GM19395 (cell line): ENCODE measurements around the gene HADH.
"Not testable (repeated sequence)": the region's sequence is repeated elsewhere in the genome, so short reads cannot be mapped to it uniquely, and the experiment has no call there.

Experiments used
- ATAC-seq: cut with Tn5 transposase; IDR thresholded peaks from one replicate; pipeline ENCODE4 v1.9.1; 2021; ENCODE audit warnings: mild to moderate bottlenecking, moderate library complexity; ENCODE audit not compliant: unreplicated experiment

HADH gene

DNA sequence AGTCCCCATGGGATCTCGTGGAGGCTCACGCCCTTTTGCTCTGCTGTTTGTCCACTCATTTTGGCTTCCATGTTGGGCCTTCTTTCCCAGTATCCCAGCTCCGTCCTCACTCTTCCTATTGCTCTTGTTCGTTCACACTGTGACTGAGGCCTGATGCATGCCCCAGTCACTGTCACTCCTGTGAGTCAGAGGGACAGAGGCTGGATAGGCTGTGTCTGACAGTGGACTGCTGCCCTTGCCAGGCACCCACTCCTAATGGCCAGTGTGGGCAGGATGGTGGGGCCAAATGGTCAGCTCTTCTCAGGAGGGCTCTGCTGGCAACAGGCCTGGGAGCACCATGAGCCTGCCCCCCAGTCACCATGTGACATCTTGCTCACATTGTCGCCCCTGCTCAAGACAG, 40.0 kb downstream of the HADH start:
- ATAC-seq, result no peak

DNA sequence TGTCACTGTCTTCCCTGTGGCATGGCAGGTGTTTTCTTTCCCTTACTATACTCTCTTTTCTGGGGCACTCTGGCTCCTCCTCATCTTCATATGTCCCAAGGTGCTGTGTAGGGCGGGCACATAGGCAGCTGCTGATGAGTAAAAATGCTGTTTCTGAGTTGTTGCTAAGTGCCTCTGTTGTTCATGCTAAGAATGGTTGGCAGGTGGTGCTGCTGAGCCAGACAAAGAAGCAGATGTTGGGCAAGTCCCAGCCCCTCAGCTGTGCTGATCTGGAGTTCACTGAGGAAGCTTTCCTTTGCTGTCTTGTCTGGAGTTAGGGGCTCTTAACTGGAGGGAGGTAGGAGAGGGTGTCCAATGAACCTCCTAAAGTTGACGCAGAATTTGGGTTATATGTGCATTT, 40.6 kb downstream of the HADH start:
- peak; percentile 96 for ATAC-seq

DNA sequence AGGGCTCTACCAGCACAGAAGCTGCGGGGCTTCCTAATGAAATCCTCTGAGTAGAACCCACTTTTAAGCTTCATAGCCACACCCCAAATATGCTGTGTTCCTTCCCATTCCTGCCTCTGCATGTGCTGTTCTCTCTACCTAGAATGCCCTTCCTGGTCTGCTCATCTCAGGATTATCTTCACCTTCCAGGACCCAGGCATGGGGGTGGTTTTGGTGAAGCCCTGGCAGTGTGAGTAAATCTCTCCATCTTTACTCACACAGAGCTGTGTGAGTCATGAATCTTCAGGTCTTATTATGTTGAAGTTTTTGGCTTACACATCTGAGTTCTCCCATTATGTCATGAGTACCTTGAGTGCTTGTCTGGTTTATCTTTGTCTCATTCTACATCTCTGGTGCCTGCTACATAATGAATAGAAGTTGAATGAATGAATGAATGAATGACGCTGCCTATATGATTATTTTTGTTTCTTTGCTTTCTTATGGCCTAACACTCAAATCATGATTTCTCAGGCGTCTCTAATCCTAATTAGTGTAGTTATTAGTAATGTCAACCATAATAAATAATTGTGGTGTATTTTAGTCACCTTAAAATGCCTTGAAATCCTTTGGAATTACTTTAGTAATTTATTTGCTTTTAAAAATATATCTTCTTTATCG, 41.9 kb downstream of the HADH start:
- no peak for ATAC-seq

DNA sequence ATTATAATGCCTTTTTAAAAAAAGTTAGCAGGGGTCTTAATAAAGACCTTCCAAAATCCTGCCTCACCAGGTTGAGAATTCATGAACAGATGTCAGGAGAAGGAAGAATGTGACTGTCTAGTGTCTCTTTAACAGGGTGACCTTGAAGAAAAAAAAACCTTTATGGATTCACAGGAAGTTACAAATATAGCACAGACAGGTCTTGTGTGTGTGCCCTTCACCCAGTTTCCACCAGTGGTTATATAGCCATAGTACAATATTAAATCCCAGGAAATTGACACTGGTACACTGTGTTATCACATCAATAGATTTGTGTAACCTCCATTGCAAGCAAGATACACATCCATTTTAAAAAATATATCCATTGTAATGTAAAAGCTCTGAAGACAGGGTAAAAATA, 43.7 kb downstream of the HADH start:
- no peak for ATAC-seq

DNA sequence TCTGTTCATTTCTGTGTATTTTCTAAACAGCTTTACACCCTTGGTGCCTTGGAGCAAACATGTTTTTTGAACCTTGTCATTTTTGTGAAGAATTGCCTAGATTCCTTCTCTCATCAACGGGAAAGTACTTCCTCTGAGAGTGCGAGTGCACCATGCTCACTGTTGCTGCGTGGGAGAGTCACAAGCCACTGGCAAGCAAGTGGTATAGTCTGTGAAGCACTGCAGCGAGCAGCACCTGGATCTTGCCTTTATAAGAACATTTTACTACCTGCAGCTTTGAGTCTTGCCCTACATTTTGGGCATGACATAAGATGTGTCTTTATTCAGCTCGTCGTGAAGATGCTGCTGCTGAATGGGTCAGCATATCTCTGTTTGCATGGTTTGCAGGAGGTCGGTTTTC, 44.9 kb downstream of the HADH start:
- no peak for ATAC-seq

DNA sequence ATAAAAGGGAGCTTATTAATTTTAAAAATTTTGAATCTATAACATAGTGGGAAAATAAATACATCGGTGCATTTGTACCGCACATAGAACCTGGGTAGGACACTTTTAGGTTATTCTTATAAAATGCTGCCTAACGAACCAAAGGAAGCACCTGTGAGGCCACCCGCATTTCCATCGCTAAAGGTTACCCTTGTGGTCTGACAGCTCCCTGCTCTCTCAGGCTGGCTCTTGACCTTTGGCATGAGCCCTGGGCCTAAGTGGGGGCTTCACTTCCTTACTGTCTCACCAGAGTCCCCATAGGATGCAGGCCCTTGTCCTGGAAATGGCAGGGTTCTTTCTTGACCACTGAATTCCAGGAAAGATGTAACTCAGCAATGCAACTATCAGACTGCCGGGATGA, 46.0 kb downstream of the HADH start:
- ATAC-seq, result peak; percentile 33

DNA sequence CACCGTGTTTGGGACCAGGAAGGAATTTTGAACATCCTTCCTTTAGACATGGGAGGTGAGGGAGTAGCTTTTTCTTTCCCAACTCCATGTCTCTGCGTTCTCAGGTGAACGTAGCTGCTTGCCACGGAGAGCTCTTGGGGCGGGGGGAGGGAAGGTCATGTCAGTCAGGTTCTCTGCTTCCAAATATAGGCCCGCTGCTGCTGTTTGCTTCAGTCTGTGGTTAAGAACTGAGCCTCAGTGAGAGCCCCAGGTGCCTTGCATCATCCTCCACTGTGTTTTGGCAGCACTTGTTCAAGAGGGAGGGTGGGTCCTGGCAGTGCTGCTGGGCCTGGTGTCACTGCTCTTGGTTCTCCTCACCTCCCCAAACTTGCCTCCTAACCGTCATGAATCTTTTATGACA, 46.5 kb downstream of the HADH start:
- peak; percentile 97 for ATAC-seq

DNA sequence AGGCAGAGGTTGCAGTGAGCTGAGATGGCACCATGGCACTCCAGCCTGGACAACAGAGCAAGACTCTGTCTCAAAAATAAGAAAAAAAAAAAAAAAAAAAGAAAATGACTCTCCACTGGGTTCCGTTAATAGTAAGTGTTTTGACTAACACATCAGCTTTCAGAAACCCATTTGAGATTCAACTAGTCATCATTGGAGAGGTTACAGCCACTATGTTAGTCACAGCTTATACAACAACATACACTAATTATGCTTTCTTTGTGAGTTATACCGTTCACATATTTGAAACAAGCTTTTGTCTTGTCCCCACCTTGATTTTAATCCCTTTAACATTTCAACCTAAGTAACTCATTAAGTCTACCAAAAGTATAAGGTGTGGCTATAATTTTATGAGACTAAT, 48.2 kb downstream of the HADH start:
- no peak for ATAC-seq

DNA sequence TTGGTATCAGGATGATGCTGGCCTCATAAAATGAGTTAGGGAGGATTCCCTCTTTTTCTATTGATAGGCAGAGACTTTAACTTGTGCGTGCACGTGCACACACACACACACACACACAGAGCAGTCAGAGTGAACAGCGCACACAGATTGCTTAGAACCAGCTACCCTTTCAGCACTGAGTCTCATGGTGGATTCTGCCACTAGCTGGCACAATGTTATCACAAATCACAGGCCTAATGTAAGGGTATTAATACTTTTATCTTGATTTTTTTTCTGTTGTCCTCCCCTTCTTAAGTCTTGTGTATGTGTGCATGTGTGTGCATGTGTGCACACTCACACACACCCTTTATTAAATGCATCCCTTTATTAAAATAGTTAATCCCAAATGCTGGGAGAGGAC, 53.2 kb downstream of the HADH start:
- ATAC-seq, result no peak

DNA sequence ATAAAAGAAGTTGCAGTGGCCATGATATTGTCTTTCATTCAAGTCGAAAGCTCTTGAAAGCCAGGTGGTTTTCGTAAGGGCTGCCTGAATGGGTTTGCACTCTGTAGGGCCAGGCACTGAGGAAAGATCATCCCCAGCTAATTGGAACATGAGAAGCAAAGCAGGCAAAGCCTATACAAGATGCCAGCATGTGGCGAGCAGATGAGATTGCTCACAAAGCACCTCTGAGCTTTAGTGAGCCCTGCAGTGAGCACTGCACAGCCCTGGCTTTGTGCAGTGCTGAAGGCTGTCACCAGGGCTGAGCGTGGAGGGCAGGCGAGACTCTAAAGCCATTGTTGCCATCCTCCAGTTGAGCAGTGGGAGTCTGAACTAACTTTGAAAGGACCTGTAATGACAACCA, 53.8 kb downstream of the HADH start:
- no peak for ATAC-seq

DNA sequence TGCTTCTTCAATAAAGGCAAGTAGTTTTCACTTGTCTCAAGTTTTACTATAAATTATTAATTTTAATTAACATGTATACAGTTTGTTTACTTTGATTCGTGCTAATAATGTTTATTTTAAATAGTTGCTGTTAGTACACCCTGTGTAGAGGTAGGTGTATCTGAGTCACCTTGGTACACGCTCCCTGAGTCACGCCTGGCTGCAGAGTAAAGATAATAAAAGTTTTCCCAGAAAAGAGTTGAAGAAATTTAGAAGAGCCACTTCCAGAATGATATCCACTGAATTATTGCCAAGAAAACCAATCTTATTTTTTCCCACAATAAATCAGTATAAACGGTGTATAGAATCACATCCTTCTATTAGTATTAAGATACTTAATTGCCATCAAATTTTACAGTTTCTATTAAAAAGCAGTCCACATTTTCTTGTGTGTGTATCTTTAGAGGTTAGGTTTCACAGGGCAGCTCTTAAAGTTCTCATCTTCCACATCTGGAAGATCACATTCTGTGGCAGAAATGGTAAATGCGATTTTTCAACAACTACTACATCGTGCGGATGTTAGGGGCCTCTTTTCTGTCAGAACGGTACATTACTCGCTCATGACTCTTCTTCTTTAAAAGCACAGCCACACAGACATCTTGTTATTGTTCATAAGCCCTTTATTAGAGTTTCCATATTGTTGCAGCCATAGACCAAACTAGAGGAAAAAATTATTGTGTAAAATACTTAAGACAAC, 55.4 kb downstream of the HADH start:
- no peak for ATAC-seq

DNA sequence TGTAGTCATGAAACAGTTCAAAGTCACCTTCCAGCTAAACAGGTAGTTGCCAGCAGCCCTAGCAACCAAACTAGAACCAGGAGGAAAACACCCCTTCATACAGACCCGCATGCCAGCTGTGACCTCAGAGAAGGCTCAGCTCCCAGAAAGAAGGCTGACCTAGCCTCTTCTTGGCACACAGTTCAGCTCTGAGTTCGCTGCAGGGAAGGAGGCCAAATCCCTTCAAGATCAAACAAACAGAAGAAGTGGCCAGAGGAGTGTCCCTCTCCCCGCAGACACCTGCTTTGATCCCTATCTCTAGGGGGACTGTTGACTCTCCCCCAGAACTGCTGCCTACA, 56.0 kb downstream of the HADH start:
- ATAC-seq, result no peak

DNA sequence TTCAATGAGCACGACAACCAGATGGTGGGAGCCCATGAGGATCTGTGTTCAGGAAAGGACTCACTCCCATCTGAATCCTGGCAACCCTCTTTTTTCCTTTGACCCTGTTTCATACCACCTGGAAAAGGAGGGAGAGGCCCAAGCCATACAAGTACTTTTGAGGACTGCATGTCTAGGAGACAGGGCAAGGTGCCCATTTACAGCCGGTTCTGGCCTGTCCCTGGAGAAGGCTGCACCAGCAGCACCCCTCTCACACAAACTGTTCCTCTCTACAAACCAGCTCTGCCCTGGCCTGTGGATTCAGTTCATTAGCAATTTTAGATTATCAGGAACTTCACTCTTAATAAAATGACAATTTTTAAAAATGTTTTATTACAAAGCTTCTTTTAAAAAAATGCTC, 57.5 kb downstream of the HADH start:
- no peak for ATAC-seq

DNA sequence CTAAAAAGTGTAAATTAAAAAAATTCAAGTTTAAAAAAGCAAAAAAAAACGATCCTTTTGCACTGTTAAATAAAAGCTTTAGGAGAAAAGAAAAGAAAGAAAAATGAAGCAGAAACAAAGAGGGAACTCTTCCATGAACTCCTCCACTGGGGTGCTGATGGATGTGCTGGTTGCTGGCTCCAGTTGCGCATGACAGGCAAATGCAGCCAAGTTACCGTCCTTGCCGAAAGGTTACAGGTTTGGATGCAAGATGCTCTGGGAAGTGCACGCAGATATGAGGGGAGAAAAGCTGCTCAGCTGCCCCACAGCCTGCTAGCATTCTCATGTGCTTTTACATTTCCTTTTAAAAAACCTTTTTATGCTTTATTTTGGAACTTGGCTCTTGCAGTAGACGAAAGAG, 58.5 kb downstream of the HADH start:
- no peak for ATAC-seq

DNA sequence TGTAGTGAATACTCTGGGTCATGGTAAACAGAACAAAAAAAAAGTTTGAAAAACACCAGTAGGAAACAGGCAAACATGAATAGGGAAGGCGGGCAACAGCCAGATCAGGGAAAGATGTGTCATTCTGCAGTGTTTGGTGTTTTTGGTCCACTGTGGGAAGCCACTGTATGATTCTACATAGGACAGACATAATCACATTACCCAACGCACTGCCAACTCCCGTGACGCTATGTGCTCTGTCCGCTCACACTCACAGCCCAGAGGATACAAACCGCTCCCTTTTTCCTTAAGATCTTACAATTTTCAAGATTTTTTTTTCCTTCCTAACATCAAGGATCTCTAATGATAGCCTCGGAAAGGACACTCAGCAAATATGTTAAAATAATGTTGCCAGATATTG, 59.3 kb downstream of the HADH start:
- no peak for ATAC-seq

DNA sequence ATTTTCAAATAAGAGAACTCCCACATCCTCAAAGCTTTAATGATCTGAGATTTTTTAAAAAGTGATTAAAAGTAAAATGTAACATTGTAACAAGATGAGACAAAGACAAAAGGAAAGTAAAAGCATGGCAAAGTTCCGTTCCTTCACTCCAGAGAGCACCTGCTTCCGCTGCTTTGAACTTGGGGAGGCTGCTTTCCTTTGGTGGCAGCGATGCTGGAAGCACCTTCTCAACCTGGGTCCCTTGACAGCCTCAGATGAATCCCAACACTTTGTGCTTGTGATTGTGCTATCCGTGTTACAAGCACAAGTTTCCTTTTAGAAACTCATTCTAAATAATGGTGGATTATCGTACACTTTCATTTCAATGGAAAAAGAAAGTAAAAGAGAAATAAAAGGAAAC, 59.7 kb downstream of the HADH start:
- no peak for ATAC-seq

DNA sequence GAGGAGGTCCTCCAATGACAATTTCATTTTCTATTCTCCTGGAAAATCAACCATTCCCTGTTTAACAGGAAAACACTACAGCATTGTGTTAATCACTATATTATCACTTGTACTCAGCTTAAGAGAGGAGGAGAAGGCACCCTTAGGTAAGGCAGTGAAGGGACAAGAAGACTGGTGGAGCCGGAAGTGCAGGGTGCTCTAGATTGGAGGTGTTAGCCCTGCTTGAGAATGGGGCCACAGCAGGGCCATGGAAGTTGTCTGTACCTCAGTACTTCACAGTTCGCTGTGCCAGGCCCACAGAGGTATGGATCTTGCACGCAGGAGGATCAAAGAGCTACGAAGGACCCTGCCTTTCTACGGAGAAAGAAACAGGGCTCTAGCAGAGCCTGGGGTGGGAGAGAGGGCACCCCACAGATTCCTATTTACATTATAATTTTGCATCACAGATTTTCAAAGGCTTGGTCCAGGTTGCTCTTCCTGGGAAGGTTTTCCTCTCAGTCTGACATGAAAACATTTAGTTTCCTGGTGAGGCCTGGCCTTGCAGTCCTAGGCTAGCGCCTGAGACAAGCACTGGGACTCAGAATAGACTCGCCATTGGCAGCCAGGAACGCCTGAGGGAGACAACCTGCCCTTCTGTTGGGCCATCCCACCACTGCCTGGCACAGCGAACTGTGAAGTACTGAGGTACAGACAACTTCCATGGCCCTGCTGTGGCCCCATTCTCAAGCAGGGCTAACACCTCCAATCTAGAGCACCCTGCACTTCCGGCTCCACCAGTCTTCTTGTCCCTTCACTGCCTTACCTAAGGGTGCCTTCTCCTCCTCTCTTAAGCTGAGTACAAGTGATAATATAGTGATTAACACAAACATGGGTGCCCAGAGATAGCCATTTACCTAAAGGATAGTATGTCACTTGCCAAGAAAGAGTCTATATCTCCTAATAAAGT, 60.8 kb downstream of the HADH start:
- ATAC-seq, result not testable (repeated sequence)

DNA sequence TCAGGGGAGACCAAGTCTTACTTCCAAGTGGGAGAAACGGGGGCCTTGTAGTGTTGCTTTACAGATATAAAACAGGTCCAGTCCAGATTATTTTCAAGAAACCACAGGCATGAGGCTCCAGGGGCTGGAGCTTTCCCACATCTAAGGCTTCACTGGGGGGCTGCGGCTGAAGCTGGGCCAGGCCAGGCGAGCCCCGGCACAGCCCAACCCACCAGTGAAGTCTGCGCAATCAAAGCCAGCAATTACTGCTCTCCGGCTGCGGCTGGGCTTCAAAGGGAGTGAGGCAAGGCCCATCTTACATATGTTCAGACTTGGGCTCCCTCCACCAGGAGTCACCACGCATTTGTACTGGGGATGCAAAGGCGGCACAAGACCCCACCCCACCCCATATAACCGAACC, 61.7 kb downstream of the HADH start:
- no peak for ATAC-seq

DNA sequence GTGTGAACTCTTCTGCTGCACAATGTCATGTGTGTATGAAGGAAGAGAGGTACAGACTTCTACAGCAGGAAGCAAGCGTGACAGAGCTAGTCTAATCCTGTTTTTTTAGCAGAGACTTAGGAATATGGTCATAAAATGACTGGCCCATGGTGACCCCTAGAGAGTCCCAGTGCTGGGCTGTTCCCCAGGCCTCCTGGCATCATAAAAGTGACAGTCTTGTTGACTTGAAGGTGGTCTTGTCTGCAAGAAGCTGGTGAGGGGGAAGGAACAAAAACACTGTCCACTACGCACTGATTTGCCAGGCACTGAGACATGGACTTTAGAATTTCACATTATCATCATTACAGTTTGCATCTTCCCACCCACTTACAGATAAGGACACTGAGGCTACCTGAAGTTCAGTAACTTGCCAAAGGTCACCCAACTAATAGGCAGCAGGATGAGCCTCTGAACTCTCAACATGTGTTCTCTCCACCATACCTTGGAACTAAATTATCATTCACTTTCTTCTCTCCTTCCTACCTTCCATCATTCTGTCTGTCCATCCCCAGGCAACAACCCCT, 63.0 kb downstream of the HADH start:
- no peak for ATAC-seq

DNA sequence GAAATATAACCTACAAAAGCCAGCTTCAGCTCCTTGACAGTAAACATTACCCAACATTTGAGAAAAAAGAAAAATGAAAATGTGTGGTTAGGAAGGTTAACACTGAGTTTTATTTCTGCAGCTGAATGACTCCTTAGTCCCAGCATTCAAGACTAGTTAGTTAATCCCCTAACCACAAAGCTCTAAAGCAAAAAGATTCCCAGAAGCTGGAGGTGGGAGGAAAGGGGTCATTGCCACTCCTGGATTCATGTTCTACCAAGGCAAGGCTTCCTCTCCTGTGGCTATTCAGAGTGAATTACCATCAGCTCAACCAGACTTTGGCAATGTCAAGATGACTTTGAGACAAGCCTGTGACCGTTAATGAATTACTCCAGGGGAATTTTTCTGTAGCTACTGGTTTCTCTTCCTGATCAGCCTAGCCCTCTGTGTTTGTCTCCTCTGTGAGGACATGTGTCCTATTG, 63.6 kb downstream of the HADH start:
- ATAC-seq, result peak; percentile 90

DNA sequence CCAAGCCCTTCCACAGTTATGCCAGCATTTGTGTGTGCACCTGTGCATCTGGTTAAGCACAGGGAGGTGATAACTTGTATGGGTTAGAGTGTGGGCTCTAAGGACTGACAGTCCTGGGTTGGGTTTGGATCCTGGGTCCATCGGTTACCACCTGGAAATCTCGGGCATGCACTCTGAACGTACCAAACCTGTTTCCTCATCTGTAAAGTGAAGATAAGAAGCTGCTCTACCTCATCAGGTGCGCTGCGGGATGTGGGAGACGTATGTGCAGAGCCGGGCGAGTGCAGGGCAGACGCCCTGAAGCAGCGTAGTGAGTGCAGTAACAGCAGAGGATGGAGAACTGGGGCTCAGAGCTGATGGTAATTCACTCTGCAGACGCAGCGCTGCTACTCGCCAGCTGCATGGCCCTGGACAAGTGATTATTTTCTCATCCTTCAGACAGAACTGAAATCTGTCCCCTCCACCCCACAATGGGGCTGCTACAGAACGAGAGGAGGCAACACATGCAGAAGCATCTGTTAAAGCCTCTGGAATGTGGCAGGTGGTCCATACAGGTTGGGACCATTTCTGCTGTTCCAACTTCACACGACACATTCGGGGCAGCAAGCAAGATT, 64.4 kb downstream of the HADH start:
- peak; percentile 3 for ATAC-seq
